ENCODE data around the gene BANP.
"Not testable (repeated sequence)": the region's sequence is repeated elsewhere in the genome, so short reads cannot be mapped to it uniquely, and the experiment has no call there.

Gene BANP

GRCh38 chr16:87978127-87978526 is 26.9 kb downstream of the BANP start:
- Histone ChIP-seq H3K9me3 (ENCODE audit: control insufficient read depth in 1 of 2, low read length in 2 of 2) (no peaks in the 10 kb centered on the region), H3K27me3 (ENCODE audit: low read depth, low read length) (no peaks in the 10 kb centered on the region), H3K36me3 (ENCODE audit: control insufficient read depth in 1 of 2, insufficient read depth in 2 of 2, low read length in 2 of 2) (peaks cover 6 to 31% of the 10 kb centered on the region in 2 donors), H3K4me3 (ENCODE audit: low read depth in 1 of 2, low read length in 2 of 2) (no peak overlapping the region), H3K4me1 (ENCODE audit: control insufficient read depth in 1 of 2, insufficient read depth in 2 of 2, low read length in 2 of 2) (no peaks in the 10 kb centered on the region), H3K27ac (ENCODE audit: low read length) (no peak overlapping the region)

- peaks cover 6 to 31% of the 10 kb centered on the region in 2 donors for H3K36me3 ChIP-seq (ENCODE audit: control insufficient read depth in 1 of 2, insufficient read depth in 2 of 2, low read length in 2 of 2)
- no peak overlapping the region for H3K4me3 ChIP-seq (ENCODE audit: low read depth in 1 of 2, low read length in 2 of 2)
- H3K27ac ChIP-seq (ENCODE audit: low read length): no peak overlapping the region
- no peaks in the 10 kb centered on the region for H3K27me3 ChIP-seq (ENCODE audit: low read depth, low read length)
- no peaks in the 10 kb centered on the region for H3K4me1 ChIP-seq (ENCODE audit: control insufficient read depth in 1 of 2, insufficient read depth in 2 of 2, low read length in 2 of 2)
- H3K9me3 ChIP-seq (ENCODE audit: control insufficient read depth in 1 of 2, low read length in 2 of 2): no peaks in the 10 kb centered on the region
These were observed 28.1 kb downstream of the BANP start for GRCh38 chr16:87979352-87979751.

- not testable (repeated sequence) for H3K4me1 ChIP-seq (ENCODE audit: control insufficient read depth in 1 of 2, insufficient read depth in 2 of 2, low read length in 2 of 2); H3K27me3 ChIP-seq (ENCODE audit: low read depth, low read length); H3K9me3 ChIP-seq (ENCODE audit: control insufficient read depth in 1 of 2, low read length in 2 of 2); H3K27ac ChIP-seq (ENCODE audit: low read length); H3K4me3 ChIP-seq (ENCODE audit: low read depth in 1 of 2, low read length in 2 of 2)
- H3K36me3 ChIP-seq (ENCODE audit: control insufficient read depth in 1 of 2, insufficient read depth in 2 of 2, low read length in 2 of 2): peaks cover 6 to 34% of the 10 kb centered on the region in 2 donors
These were observed 28.8 kb downstream of the BANP start for GRCh38 chr16:87979911-87980630.

GRCh38 chr16:87981376-87981775 is 30.1 kb downstream of the BANP start:
- H3K9me3 ChIP-seq (ENCODE audit: control insufficient read depth in 1 of 2, low read length in 2 of 2); H3K27me3 ChIP-seq (ENCODE audit: low read depth, low read length); H3K4me1 ChIP-seq (ENCODE audit: control insufficient read depth in 1 of 2, insufficient read depth in 2 of 2, low read length in 2 of 2); H3K4me3 ChIP-seq (ENCODE audit: low read depth in 1 of 2, low read length in 2 of 2); H3K27ac ChIP-seq (ENCODE audit: low read length): not testable (repeated sequence)
- H3K36me3 ChIP-seq (ENCODE audit: control insufficient read depth in 1 of 2, insufficient read depth in 2 of 2, low read length in 2 of 2): peaks cover 6 to 30% of the 10 kb centered on the region in 2 donors

GRCh38 chr16:87982581-87983041 is 31.4 kb downstream of the BANP start:
- Histone ChIP-seq H3K4me3 (ENCODE audit: low read depth in 1 of 2, low read length in 2 of 2) (no peak overlapping the region), H3K27me3 (ENCODE audit: low read depth, low read length) (no peaks in the 10 kb centered on the region), H3K4me1 (ENCODE audit: control insufficient read depth in 1 of 2, insufficient read depth in 2 of 2, low read length in 2 of 2) (no peaks in the 10 kb centered on the region), H3K36me3 (ENCODE audit: control insufficient read depth in 1 of 2, insufficient read depth in 2 of 2, low read length in 2 of 2) (peaks cover 6 to 30% of the 10 kb centered on the region in 2 donors), H3K27ac (ENCODE audit: low read length) (no peak overlapping the region), H3K9me3 (ENCODE audit: control insufficient read depth in 1 of 2, low read length in 2 of 2) (no peaks in the 10 kb centered on the region)

- H3K27me3 ChIP-seq (ENCODE audit: low read depth, low read length); H3K27ac ChIP-seq (ENCODE audit: low read length); H3K4me3 ChIP-seq (ENCODE audit: low read depth in 1 of 2, low read length in 2 of 2); H3K9me3 ChIP-seq (ENCODE audit: control insufficient read depth in 1 of 2, low read length in 2 of 2); H3K4me1 ChIP-seq (ENCODE audit: control insufficient read depth in 1 of 2, insufficient read depth in 2 of 2, low read length in 2 of 2): not testable (repeated sequence)
- H3K36me3 ChIP-seq (ENCODE audit: control insufficient read depth in 1 of 2, insufficient read depth in 2 of 2, low read length in 2 of 2): peaks cover 6 to 30% of the 10 kb centered on the region in 2 donors
These were observed 32.0 kb downstream of the BANP start for GRCh38 chr16:87983072-87983736.

GRCh38 chr16:87983737-87984097 is 32.5 kb downstream of the BANP start:
- not testable (repeated sequence) for H3K27ac ChIP-seq (ENCODE audit: low read length); H3K27me3 ChIP-seq (ENCODE audit: low read depth, low read length); H3K4me3 ChIP-seq (ENCODE audit: low read depth in 1 of 2, low read length in 2 of 2); H3K4me1 ChIP-seq (ENCODE audit: control insufficient read depth in 1 of 2, insufficient read depth in 2 of 2, low read length in 2 of 2); H3K9me3 ChIP-seq (ENCODE audit: control insufficient read depth in 1 of 2, low read length in 2 of 2)
- H3K36me3 ChIP-seq (ENCODE audit: control insufficient read depth in 1 of 2, insufficient read depth in 2 of 2, low read length in 2 of 2): peaks cover 6 to 28% of the 10 kb centered on the region in 2 donors

GRCh38 chr16:87984180-87984579 is 32.9 kb downstream of the BANP start:
- not testable (repeated sequence) for H3K4me3 ChIP-seq (ENCODE audit: low read depth in 1 of 2, low read length in 2 of 2); H3K27ac ChIP-seq (ENCODE audit: low read length); H3K9me3 ChIP-seq (ENCODE audit: control insufficient read depth in 1 of 2, low read length in 2 of 2); H3K4me1 ChIP-seq (ENCODE audit: control insufficient read depth in 1 of 2, insufficient read depth in 2 of 2, low read length in 2 of 2); H3K27me3 ChIP-seq (ENCODE audit: low read depth, low read length)
- peaks cover 6 to 26% of the 10 kb centered on the region in 2 donors for H3K36me3 ChIP-seq (ENCODE audit: control insufficient read depth in 1 of 2, insufficient read depth in 2 of 2, low read length in 2 of 2)

- no peaks in the 10 kb centered on the region for H3K27me3 ChIP-seq (ENCODE audit: low read depth, low read length)
- no peak overlapping the region for H3K27ac ChIP-seq (ENCODE audit: low read length)
- H3K4me1 ChIP-seq (ENCODE audit: control insufficient read depth in 1 of 2, insufficient read depth in 2 of 2, low read length in 2 of 2): no peaks in the 10 kb centered on the region
- no peaks in the 10 kb centered on the region for H3K9me3 ChIP-seq (ENCODE audit: control insufficient read depth in 1 of 2, low read length in 2 of 2)
- no peak overlapping the region for H3K4me3 ChIP-seq (ENCODE audit: low read depth in 1 of 2, low read length in 2 of 2)
- H3K36me3 ChIP-seq (ENCODE audit: control insufficient read depth in 1 of 2, insufficient read depth in 2 of 2, low read length in 2 of 2): peaks cover 6 to 22% of the 10 kb centered on the region in 2 donors
These were observed 33.5 kb downstream of the BANP start for GRCh38 chr16:87984632-87985267.

- not testable (repeated sequence) for H3K4me3 ChIP-seq (ENCODE audit: low read depth in 1 of 2, low read length in 2 of 2); H3K27ac ChIP-seq (ENCODE audit: low read length); H3K27me3 ChIP-seq (ENCODE audit: low read depth, low read length); H3K4me1 ChIP-seq (ENCODE audit: control insufficient read depth in 1 of 2, insufficient read depth in 2 of 2, low read length in 2 of 2); H3K9me3 ChIP-seq (ENCODE audit: control insufficient read depth in 1 of 2, low read length in 2 of 2)
- H3K36me3 ChIP-seq (ENCODE audit: control insufficient read depth in 1 of 2, insufficient read depth in 2 of 2, low read length in 2 of 2): peaks cover 6 to 22% of the 10 kb centered on the region in 2 donors
These were observed 34.3 kb downstream of the BANP start for GRCh38 chr16:87985493-87985892.

- H3K9me3 ChIP-seq (ENCODE audit: control insufficient read depth in 1 of 2, low read length in 2 of 2); H3K4me1 ChIP-seq (ENCODE audit: control insufficient read depth in 1 of 2, insufficient read depth in 2 of 2, low read length in 2 of 2); H3K27ac ChIP-seq (ENCODE audit: low read length); H3K4me3 ChIP-seq (ENCODE audit: low read depth in 1 of 2, low read length in 2 of 2); H3K27me3 ChIP-seq (ENCODE audit: low read depth, low read length): not testable (repeated sequence)
- H3K36me3 ChIP-seq (ENCODE audit: control insufficient read depth in 1 of 2, insufficient read depth in 2 of 2, low read length in 2 of 2): peaks cover 6 to 17% of the 10 kb centered on the region in 2 donors
These were observed 35.2 kb downstream of the BANP start for GRCh38 chr16:87986361-87986849.
